SK-N-SH treated with all-trans-retinoic acid at 6 μM for 48 hours (cell line): ENCODE results near the gene TSHZ2.

ENCODE experiments used
- ZNF70 ChIP-seq: fragments of 450-650 bp; formaldehyde crosslinking; IDR thresholded peaks from 2 replicates; pipeline ENCODE4 v1.5.0; 2020; ENCODE audit warnings: mild to moderate bottlenecking, moderate library complexity
- TF ChIP-seq, protein P1 (sequence below): fragments of 250-450 bp; sonication (Bioruptor Pico); IDR thresholded peaks from 2 replicates; pipeline ENCODE4 v1.5.0; 2020; ENCODE audit warnings: mild to moderate bottlenecking, moderate library complexity

GRCh38 chr20:53316206-53316937 is 344.2 kb downstream of the TSHZ2 start:
- TF ChIP-seq, protein P1, sequence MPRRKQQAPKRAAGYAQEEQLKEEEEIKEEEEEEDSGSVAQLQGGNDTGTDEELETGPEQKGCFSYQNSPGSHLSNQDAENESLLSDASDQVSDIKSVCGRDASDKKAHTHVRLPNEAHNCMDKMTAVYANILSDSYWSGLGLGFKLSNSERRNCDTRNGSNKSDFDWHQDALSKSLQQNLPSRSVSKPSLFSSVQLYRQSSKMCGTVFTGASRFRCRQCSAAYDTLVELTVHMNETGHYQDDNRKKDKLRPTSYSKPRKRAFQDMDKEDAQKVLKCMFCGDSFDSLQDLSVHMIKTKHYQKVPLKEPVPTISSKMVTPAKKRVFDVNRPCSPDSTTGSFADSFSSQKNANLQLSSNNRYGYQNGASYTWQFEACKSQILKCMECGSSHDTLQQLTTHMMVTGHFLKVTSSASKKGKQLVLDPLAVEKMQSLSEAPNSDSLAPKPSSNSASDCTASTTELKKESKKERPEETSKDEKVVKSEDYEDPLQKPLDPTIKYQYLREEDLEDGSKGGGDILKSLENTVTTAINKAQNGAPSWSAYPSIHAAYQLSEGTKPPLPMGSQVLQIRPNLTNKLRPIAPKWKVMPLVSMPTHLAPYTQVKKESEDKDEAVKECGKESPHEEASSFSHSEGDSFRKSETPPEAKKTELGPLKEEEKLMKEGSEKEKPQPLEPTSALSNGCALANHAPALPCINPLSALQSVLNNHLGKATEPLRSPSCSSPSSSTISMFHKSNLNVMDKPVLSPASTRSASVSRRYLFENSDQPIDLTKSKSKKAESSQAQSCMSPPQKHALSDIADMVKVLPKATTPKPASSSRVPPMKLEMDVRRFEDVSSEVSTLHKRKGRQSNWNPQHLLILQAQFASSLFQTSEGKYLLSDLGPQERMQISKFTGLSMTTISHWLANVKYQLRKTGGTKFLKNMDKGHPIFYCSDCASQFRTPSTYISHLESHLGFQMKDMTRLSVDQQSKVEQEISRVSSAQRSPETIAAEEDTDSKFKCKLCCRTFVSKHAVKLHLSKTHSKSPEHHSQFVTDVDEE: no peak
- TF ChIP-seq ZNF70 (CRISPR knock-in tag): no peak
